GM10266 (cell line): ENCODE data around the gene VSTM4.

Source experiments
- DNase-seq: peaks from one replicate; pipeline ENCODE4 v3.0.0; 2012; ENCODE audit errors: extremely low spot score
- CTCF ChIP-seq: IDR thresholded peaks from 2 replicates; pipeline ENCODE4 v1.5.1; 2012; ENCODE audit warnings: mild to moderate bottlenecking, low read depth; ENCODE audit not compliant: control insufficient read depth, insufficient read depth; ENCODE audit errors: missing control alignments

The VSTM4 gene

GRCh38 chr10:49115015-49115795 is at the start of gene VSTM4:
VSTM4 (minus strand) TSS chr10:49115522; CDS start chr10:49115485, 37 bp downstream.
- peak; percentile 56 for DNase-seq
- peak; percentile 13 for TF ChIP-seq CTCF

- DNase-seq = peak; percentile 53
- TF ChIP-seq CTCF = peak; percentile 73
These were observed 49.4 kb upstream of the VSTM4 start for GRCh38 chr10:49164559-49165188.

- DNase-seq = no peak
- TF ChIP-seq CTCF = no peak
These were observed 48.4 kb upstream of the VSTM4 start for GRCh38 chr10:49163741-49164140.

GRCh38 chr10:49162761-49163310 is 47.5 kb upstream of the VSTM4 start:
- no peak for DNase-seq
- TF ChIP-seq CTCF = no peak

- DNase-seq = no peak
- TF ChIP-seq CTCF = no peak
These were observed 46.7 kb upstream of the VSTM4 start for GRCh38 chr10:49162063-49162462.

GRCh38 chr10:49161411-49161997 is 46.2 kb upstream of the VSTM4 start:
- no peak for TF ChIP-seq CTCF
- no peak for DNase-seq

- DNase-seq = no peak
- no peak for TF ChIP-seq CTCF
These were observed 45.5 kb upstream of the VSTM4 start for GRCh38 chr10:49160814-49161213.
